ENCODE measurements around the gene GAB1. TPM values are rescaled to one million over a fixed set of nuclear protein-coding genes. Genes with fewer than 3 reads are reported as not detected.

GAB1 gene
- total and polyA plus RNA-seq, 4 donors = 2.4 to 31.3 (median 6.9) TPM

- TF ChIP-seq HNF4G (IDR thresholded peaks at IDR 0.05) (no peak), TAF1 (conservative IDR thresholded peaks at IDR 0.05) (no peak), FOXA2 (IDR thresholded peaks at IDR 0.05) (no peak), FOXA1 (IDR thresholded peaks at IDR 0.05) (no peak), RXRA (IDR thresholded peaks at IDR 0.05) (no peak), NR2F2 (IDR thresholded peaks at IDR 0.05) (no peak), YY1 (IDR thresholded peaks at IDR 0.05) (no peak), ATF3 (IDR thresholded peaks at IDR 0.05) (no peak), CTCF (IDR thresholded peaks at IDR 0.05; ENCODE audit: low read depth, low read length, missing input control) (no peak), GABPA (IDR thresholded peaks at IDR 0.05 in 1 of 2, conservative IDR thresholded peaks at IDR 0.05 in 1 of 2) (no peak), SP1 (IDR thresholded peaks at IDR 0.05) (no peak), HNF4A (conservative IDR thresholded peaks at IDR 0.05) (no peak), JUND (IDR thresholded peaks at IDR 0.05) (no peak), EGR1 (IDR thresholded peaks at IDR 0.05; ENCODE audit: low read depth in 2 of 2) (no peak), RAD21 (IDR thresholded peaks at IDR 0.05) (no peak)
- TF ChIP-seq, protein P1, sequence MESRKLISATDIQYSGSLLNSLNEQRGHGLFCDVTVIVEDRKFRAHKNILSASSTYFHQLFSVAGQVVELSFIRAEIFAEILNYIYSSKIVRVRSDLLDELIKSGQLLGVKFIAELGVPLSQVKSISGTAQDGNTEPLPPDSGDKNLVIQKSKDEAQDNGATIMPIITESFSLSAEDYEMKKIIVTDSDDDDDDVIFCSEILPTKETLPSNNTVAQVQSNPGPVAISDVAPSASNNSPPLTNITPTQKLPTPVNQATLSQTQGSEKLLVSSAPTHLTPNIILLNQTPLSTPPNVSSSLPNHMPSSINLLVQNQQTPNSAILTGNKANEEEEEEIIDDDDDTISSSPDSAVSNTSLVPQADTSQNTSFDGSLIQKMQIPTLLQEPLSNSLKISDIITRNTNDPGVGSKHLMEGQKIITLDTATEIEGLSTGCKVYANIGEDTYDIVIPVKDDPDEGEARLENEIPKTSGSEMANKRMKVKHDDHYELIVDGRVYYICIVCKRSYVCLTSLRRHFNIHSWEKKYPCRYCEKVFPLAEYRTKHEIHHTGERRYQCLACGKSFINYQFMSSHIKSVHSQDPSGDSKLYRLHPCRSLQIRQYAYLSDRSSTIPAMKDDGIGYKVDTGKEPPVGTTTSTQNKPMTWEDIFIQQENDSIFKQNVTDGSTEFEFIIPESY (IDR thresholded peaks at IDR 0.05) = no peak
- TF ChIP-seq, protein P2, sequence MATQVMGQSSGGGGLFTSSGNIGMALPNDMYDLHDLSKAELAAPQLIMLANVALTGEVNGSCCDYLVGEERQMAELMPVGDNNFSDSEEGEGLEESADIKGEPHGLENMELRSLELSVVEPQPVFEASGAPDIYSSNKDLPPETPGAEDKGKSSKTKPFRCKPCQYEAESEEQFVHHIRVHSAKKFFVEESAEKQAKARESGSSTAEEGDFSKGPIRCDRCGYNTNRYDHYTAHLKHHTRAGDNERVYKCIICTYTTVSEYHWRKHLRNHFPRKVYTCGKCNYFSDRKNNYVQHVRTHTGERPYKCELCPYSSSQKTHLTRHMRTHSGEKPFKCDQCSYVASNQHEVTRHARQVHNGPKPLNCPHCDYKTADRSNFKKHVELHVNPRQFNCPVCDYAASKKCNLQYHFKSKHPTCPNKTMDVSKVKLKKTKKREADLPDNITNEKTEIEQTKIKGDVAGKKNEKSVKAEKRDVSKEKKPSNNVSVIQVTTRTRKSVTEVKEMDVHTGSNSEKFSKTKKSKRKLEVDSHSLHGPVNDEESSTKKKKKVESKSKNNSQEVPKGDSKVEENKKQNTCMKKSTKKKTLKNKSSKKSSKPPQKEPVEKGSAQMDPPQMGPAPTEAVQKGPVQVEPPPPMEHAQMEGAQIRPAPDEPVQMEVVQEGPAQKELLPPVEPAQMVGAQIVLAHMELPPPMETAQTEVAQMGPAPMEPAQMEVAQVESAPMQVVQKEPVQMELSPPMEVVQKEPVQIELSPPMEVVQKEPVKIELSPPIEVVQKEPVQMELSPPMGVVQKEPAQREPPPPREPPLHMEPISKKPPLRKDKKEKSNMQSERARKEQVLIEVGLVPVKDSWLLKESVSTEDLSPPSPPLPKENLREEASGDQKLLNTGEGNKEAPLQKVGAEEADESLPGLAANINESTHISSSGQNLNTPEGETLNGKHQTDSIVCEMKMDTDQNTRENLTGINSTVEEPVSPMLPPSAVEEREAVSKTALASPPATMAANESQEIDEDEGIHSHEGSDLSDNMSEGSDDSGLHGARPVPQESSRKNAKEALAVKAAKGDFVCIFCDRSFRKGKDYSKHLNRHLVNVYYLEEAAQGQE (IDR thresholded peaks at IDR 0.05) = no peak
- TF ChIP-seq, protein P3, sequence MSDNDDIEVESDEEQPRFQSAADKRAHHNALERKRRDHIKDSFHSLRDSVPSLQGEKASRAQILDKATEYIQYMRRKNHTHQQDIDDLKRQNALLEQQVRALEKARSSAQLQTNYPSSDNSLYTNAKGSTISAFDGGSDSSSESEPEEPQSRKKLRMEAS (IDR thresholded peaks at IDR 0.05) = no peak
- Histone ChIP-seq H3K4me1 (ENCODE audit: control insufficient read depth in 4 of 4, insufficient read depth in 4 of 4, low read length in 3 of 4) (no peaks in the 10 kb centered on the region), H3K4me3 (ENCODE audit: low read depth in 1 of 3, low read length in 3 of 3) (no peak overlapping the region), H3K27me3 (ENCODE audit: control insufficient read depth in 4 of 4, insufficient read depth in 4 of 4, low read length in 3 of 4) (no peaks in the 10 kb centered on the region), H3K36me3 (ENCODE audit: control insufficient read depth in 4 of 4, insufficient read depth in 3 of 4, low read depth in 1 of 4, low read length in 3 of 4) (no peaks in the 10 kb centered on the region), H3K9me3 (ENCODE audit: control insufficient read depth in 4 of 4, low read length in 3 of 4) (no peaks in the 10 kb centered on the region), H3K9ac (ENCODE audit: low read depth in 1 of 2, low read length in 2 of 2) (no peak overlapping the region), H3K27ac (ENCODE audit: low read depth in 1 of 2, low read length in 2 of 2) (no peak overlapping the region)
- DNase-seq (ENCODE audit: low spot score) = no peak
Observed at GRCh38 chr4:143308377-143308776, 28.3 kb upstream of the GAB1 start.

All from liver (tissue), 9 donors.